ENCODE measurements around the gene SEPTIN10.

SEPTIN10 gene

GRCh38 chr2:109654326-109655050 is 40.7 kb upstream of the SEPTIN10 start:
- in situ Hi-C loops (cut with HindIII; ENCODE audit: low pct_ligation_motif_present, low sequenced_read_pairs) = no loop called here
- no peak for TF ChIP-seq CTCF (IDR thresholded peaks at IDR 0.05; ENCODE audit: low read depth, low read length, missing control alignments)
- Histone ChIP-seq H3K27ac (no peak overlapping the region), H3K36me3 (replicated peaks) (no peaks in the 10 kb centered on the region), H3K27me3 (replicated peaks) (no peaks in the 10 kb centered on the region), H3K4me3 (ENCODE audit: low read depth, low read length) (no peak overlapping the region)
- DNase-seq = no peak

- H3K4me3 ChIP-seq (ENCODE audit: low read depth, low read length) = no peak overlapping the region
- in situ Hi-C loops (cut with HindIII; ENCODE audit: low pct_ligation_motif_present, low sequenced_read_pairs) = no loop called here
- no peaks in the 10 kb centered on the region for H3K27me3 ChIP-seq (replicated peaks)
- no peak overlapping the region for H3K27ac ChIP-seq
- no peak for DNase-seq
- no peak for TF ChIP-seq CTCF (IDR thresholded peaks at IDR 0.05; ENCODE audit: low read depth, low read length, missing control alignments)
- H3K36me3 ChIP-seq (replicated peaks) = no peaks in the 10 kb centered on the region
These were observed 36.2 kb upstream of the SEPTIN10 start for GRCh38 chr2:109649736-109650695.

- in situ Hi-C loops (cut with HindIII; ENCODE audit: low pct_ligation_motif_present, low sequenced_read_pairs) = no loop called here
- TF ChIP-seq CTCF (IDR thresholded peaks at IDR 0.05; ENCODE audit: low read depth, low read length, missing control alignments) = no peak
- H3K4me3 ChIP-seq (ENCODE audit: low read depth, low read length) = no peak overlapping the region
- peak; percentile 11 for DNase-seq
- H3K36me3 ChIP-seq (replicated peaks) = no peaks in the 10 kb centered on the region
- H3K27ac ChIP-seq = no peak overlapping the region
- no peaks in the 10 kb centered on the region for H3K27me3 ChIP-seq (replicated peaks)
These were observed 34.3 kb upstream of the SEPTIN10 start for GRCh38 chr2:109648041-109648527.

- H3K27me3 ChIP-seq (replicated peaks) = no peaks in the 10 kb centered on the region
- in situ Hi-C loops (cut with HindIII; ENCODE audit: low pct_ligation_motif_present, low sequenced_read_pairs) = no loop called here
- TF ChIP-seq CTCF (IDR thresholded peaks at IDR 0.05; ENCODE audit: low read depth, low read length, missing control alignments) = no peak
- peak; percentile 21 for DNase-seq
- H3K36me3 ChIP-seq (replicated peaks) = no peaks in the 10 kb centered on the region
- H3K4me3 ChIP-seq (ENCODE audit: low read depth, low read length) = no peak overlapping the region
- H3K27ac ChIP-seq = no peak overlapping the region
These were observed 33.9 kb upstream of the SEPTIN10 start for GRCh38 chr2:109647636-109648035.

GRCh38 chr2:109646961-109647360 is 33.2 kb upstream of the SEPTIN10 start:
- Histone ChIP-seq H3K27me3 (replicated peaks) (no peaks in the 10 kb centered on the region), H3K36me3 (replicated peaks) (no peaks in the 10 kb centered on the region), H3K27ac (no peak overlapping the region), H3K4me3 (ENCODE audit: low read depth, low read length) (no peak overlapping the region)
- DNase-seq = no peak
- no peak for TF ChIP-seq CTCF (IDR thresholded peaks at IDR 0.05; ENCODE audit: low read depth, low read length, missing control alignments)
- in situ Hi-C loops (cut with HindIII; ENCODE audit: low pct_ligation_motif_present, low sequenced_read_pairs) = no loop called here
